Liver (tissue), 9 donors: Measurements from ENCODE around the gene ATG9A. TPM values are rescaled to one million over a fixed set of nuclear protein-coding genes. Genes with fewer than 3 reads are reported as not detected.

Experiments used
- DNase-seq: peaks from one replicate; pipeline ENCODE4 v3.0.0-alpha.2; 2017; ENCODE audit warnings: low spot score
- H3K27ac ChIP-seq, 2 donors: one replicate each; pipeline ENCODE4 v1.7.0; 2013; ENCODE audit warnings: inconsistent platforms in 2 of 2, low read length in 2 of 2, control low read depth in 1 of 2, low read depth in 1 of 2, mild to moderate bottlenecking in 1 of 2
- H3K27me3 ChIP-seq, 4 donors: one replicate each; pipeline versions ENCODE4 v1.6.1 to v1.7.0; 2013; ENCODE audit warnings: low read length in 3 of 4, inconsistent platforms in 1 of 4, mild to moderate bottlenecking in 1 of 4, moderate library complexity in 1 of 4; ENCODE audit not compliant: control insufficient read depth in 4 of 4, insufficient read depth in 4 of 4
- H3K36me3 ChIP-seq, 4 donors: one replicate each; pipeline versions ENCODE4 v1.6.1 to v1.7.0; 2013; ENCODE audit warnings: low read length in 3 of 4, mild to moderate bottlenecking in 3 of 4, low read depth in 1 of 4, moderate library complexity in 1 of 4; ENCODE audit not compliant: control insufficient read depth in 4 of 4, insufficient read depth in 3 of 4
- H3K4me1 ChIP-seq, 4 donors: one replicate each; pipeline versions ENCODE4 v1.6.1 to v1.7.0; 2013; ENCODE audit warnings: low read length in 3 of 4, mild to moderate bottlenecking in 3 of 4, moderate library complexity in 1 of 4; ENCODE audit not compliant: control insufficient read depth in 4 of 4, insufficient read depth in 4 of 4
- H3K4me3 ChIP-seq, 3 donors: one replicate each; pipeline versions ENCODE4 v1.6.1 to v1.7.0; 2013; ENCODE audit warnings: low read length in 3 of 3, control low read depth in 1 of 3, low read depth in 1 of 3, mild to moderate bottlenecking in 1 of 3
- H3K9ac ChIP-seq, 2 donors: one replicate each; pipeline ENCODE4 v1.7.0; 2013; ENCODE audit warnings: low read length in 2 of 2, mild to moderate bottlenecking in 2 of 2, moderate library complexity in 2 of 2, control low read depth in 1 of 2, low read depth in 1 of 2
- H3K9me3 ChIP-seq, 4 donors: one replicate each; pipeline versions ENCODE4 v1.6.1 to v1.7.0; 2013; ENCODE audit warnings: low read length in 3 of 4; ENCODE audit not compliant: control insufficient read depth in 4 of 4
- EGR1 ChIP-seq, 2 donors: IDR thresholded peaks; 2 replicates each; pipeline ENCODE4 v1.6.1; 2016 to 2018; ENCODE audit warnings: antibody characterized with exemption in 2 of 2, low read depth in 2 of 2
- FOXA1 ChIP-seq: IDR thresholded peaks from 2 replicates; pipeline ENCODE4 v1.6.1; 2016; ENCODE audit warnings: antibody characterized with exemption
- FOXA2 ChIP-seq: IDR thresholded peaks from 2 replicates; pipeline ENCODE4 v1.6.1; 2016; ENCODE audit warnings: antibody characterized with exemption
- GABPA ChIP-seq, 2 donors: IDR thresholded peaks in 1 of 2; conservative IDR thresholded peaks in 1 of 2; 2 replicates each; pipeline ENCODE4 v1.6.1; 2016; ENCODE audit warnings: antibody characterized with exemption in 2 of 2, mild to moderate bottlenecking in 1 of 2, moderate library complexity in 1 of 2
- NR2F2 ChIP-seq: IDR thresholded peaks from 2 replicates; pipeline ENCODE4 v1.6.1; 2016; ENCODE audit warnings: antibody characterized with exemption
- RAD21 ChIP-seq, 2 donors: IDR thresholded peaks; 2 replicates each; pipeline ENCODE4 v1.6.1; 2016; ENCODE audit warnings: antibody characterized with exemption in 2 of 2, mild to moderate bottlenecking in 2 of 2
- REST ChIP-seq: IDR thresholded peaks from 2 replicates; pipeline ENCODE4 v1.6.1; 2016; ENCODE audit warnings: antibody characterized with exemption, mild to moderate bottlenecking
- RXRA ChIP-seq, 2 donors: IDR thresholded peaks; 2 replicates each; pipeline ENCODE4 v1.6.1; 2017 to 2018; ENCODE audit warnings: antibody characterized with exemption in 2 of 2, mild to moderate bottlenecking in 1 of 2
- SP1 ChIP-seq: IDR thresholded peaks from 2 replicates; pipeline ENCODE4 v1.6.1; 2018; ENCODE audit warnings: antibody characterized with exemption, mild to moderate bottlenecking
- YY1 ChIP-seq: IDR thresholded peaks from 2 replicates; pipeline ENCODE4 v1.6.1; 2016; ENCODE audit warnings: antibody characterized with exemption, mild to moderate bottlenecking
- ZBTB33 ChIP-seq: IDR thresholded peaks from 2 replicates; pipeline ENCODE4 v1.6.1; 2016; ENCODE audit warnings: antibody characterized with exemption
- WGBS: extraction: QIAGEN DNeasy Blood & Tissue Kit; methylation state at CpG from one replicate; pipeline ENCODE4 v1.1.7; 2013; 5-methylcytosine and 5-hydroxymethylcytosine counted together
- polyA plus RNA-seq, 2 donors: library from polyadenylated mRNA; stranded (reverse) in 1 of 2; unstranded in 1 of 2; fragments of 200-250 nt in 1 of 2; fragments of >200 nt in 1 of 2; fragmentation: Nextera tagmentation in 1 of 2; extraction: Ambion mirVana in 1 of 2; gene quantifications; one replicate each; pipeline versions ENCODE4 v1.2.1 to v1.2.3, GENCODE V29; 2013 to 2015
- total RNA-seq, 2 donors: library from RNA; depleted of rRNA; stranded (reverse); fragments of >200 nt; gene quantifications; one replicate each; pipeline ENCODE4 v1.2.3, GENCODE V29; 2014
- TF ChIP-seq, protein P1 (sequence below): IDR thresholded peaks from 2 replicates; pipeline ENCODE4 v1.6.1; 2016; ENCODE audit warnings: antibody characterized with exemption
- TF ChIP-seq, protein P2 (sequence below): IDR thresholded peaks from 2 replicates; pipeline ENCODE4 v1.6.1; 2016; ENCODE audit warnings: antibody characterized with exemption
- donor health status: healthy.
- donor health status: healthy.
- donor health status: healthy.
- donor health status: healthy.
- donor health status: healthy.

Gene ATG9A
- total and polyA plus RNA-seq, 4 donors, result 24.3 to 68.1 (median 37.9) TPM

- Histone ChIP-seq H3K27me3 (no peaks in the 10 kb centered on the region), H3K9me3 (no peaks in the 10 kb centered on the region), H3K9ac (no peak overlapping the region), H3K27ac (no peak overlapping the region), H3K4me1 (peaks cover 7 to 17% (median 14%) of the 10 kb centered on the region in 4 donors), H3K36me3 (peaks cover 21 to 54% (median 44%) of the 10 kb centered on the region in 4 donors), H3K4me3 (no peak overlapping the region)
- TF ChIP-seq ZBTB33 (no peak), SP1 (no peak), RAD21 (IDR thresholded peaks at IDR 0.05) (no peak), FOXA2 (no peak), RXRA (IDR thresholded peaks at IDR 0.05) (no peak), NR2F2 (no peak), REST (no peak)
- TF ChIP-seq, protein P1, sequence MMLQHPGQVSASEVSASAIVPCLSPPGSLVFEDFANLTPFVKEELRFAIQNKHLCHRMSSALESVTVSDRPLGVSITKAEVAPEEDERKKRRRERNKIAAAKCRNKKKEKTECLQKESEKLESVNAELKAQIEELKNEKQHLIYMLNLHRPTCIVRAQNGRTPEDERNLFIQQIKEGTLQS, result no peak
- TF ChIP-seq, protein P2, sequence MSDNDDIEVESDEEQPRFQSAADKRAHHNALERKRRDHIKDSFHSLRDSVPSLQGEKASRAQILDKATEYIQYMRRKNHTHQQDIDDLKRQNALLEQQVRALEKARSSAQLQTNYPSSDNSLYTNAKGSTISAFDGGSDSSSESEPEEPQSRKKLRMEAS, result no peak
- 87% methylated on average over 3 of the region's 3 CpGs for WGBS
- DNase-seq, result no peak
These were observed 4.1 kb downstream of the ATG9A start for GRCh38 chr2:219225350-219225749.

- Histone ChIP-seq H3K27ac (no peak overlapping the region), H3K27me3 (no peaks in the 10 kb centered on the region), H3K9ac (no peak overlapping the region), H3K36me3 (peaks cover 21 to 56% (median 48%) of the 10 kb centered on the region in 4 donors), H3K9me3 (no peaks in the 10 kb centered on the region), H3K4me3 (no peak overlapping the region), H3K4me1 (peaks cover 12 to 22% (median 19%) of the 10 kb centered on the region in 4 donors)
- WGBS, result 96% methylated on average over 31 of the region's 31 CpGs
- TF ChIP-seq, protein P2, result no peak
- no peak for TF ChIP-seq FOXA1
- no peak for TF ChIP-seq YY1
- no peak for TF ChIP-seq EGR1 (IDR thresholded peaks at IDR 0.05; ENCODE audit: low read depth in 2 of 2)
- TF ChIP-seq REST, result no peak
- no peak for TF ChIP-seq GABPA (IDR thresholded peaks at IDR 0.05 in 1 of 2, conservative IDR thresholded peaks at IDR 0.05 in 1 of 2)
- no peak for TF ChIP-seq ZBTB33
- DNase-seq, result no peak
These were observed 5.4 kb downstream of the ATG9A start for GRCh38 chr2:219223831-219224610.
